Measurements from ENCODE around the gene B4GALT4. TPM values are rescaled to one million over a fixed set of nuclear protein-coding genes. Genes with fewer than 3 reads are reported as not detected.

The B4GALT4 gene
- total and polyA plus RNA-seq, 2 donors (not counting 3 experiments of a cell fraction or from before 2014, with no cell fraction given): 3.7 to 7.1 TPM

GRCh38 chr3:119279101-119279554, 38.5 kb upstream of the B4GALT4 start:
- H3K27ac ChIP-seq (ENCODE audit: insufficient read depth, low read depth, low read length): peak overlapping the region; percentile 66
- no peak for TF ChIP-seq EZH2 (IDR thresholded peaks at IDR 0.05; ENCODE audit: borderline replicate concordance, low read depth, low read length, severe bottlenecking)
- TF ChIP-seq POLR2AphosphoS5 (IDR thresholded peaks at IDR 0.05; ENCODE audit: insufficient read depth, low read depth, low read length): no peak
- TF ChIP-seq, protein P1, sequence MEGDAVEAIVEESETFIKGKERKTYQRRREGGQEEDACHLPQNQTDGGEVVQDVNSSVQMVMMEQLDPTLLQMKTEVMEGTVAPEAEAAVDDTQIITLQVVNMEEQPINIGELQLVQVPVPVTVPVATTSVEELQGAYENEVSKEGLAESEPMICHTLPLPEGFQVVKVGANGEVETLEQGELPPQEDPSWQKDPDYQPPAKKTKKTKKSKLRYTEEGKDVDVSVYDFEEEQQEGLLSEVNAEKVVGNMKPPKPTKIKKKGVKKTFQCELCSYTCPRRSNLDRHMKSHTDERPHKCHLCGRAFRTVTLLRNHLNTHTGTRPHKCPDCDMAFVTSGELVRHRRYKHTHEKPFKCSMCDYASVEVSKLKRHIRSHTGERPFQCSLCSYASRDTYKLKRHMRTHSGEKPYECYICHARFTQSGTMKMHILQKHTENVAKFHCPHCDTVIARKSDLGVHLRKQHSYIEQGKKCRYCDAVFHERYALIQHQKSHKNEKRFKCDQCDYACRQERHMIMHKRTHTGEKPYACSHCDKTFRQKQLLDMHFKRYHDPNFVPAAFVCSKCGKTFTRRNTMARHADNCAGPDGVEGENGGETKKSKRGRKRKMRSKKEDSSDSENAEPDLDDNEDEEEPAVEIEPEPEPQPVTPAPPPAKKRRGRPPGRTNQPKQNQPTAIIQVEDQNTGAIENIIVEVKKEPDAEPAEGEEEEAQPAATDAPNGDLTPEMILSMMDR (IDR thresholded peaks at IDR 0.05; ENCODE audit: extremely low read depth in 1 of 2, insufficient read depth in 1 of 2, low read depth in 1 of 2, low read length in 2 of 2): no peak
- peak; percentile 47 for TF ChIP-seq POLR2A (IDR thresholded peaks at IDR 0.05; ENCODE audit: low read depth, low read length)
- dilution Hi-C loops (cut with MboI; ENCODE audit: extremely low pct_ligation_motif_present, low sequenced_read_pairs) (no loop called here), intact Hi-C loops (cut with micrococcal nuclease) (loop anchor here (1.0 to 10.0 kb wide), 5 partner anchors 15 to 276 kb away; partner anchors contain the start of genes ARHGAP31, CD80 and TIMMDC1)
- no peaks in the 10 kb centered on the region for H3K79me2 ChIP-seq (ENCODE audit: control insufficient read depth, insufficient read depth, low read length)
- peaks cover 17% of the 10 kb centered on the region for H3K4me1 ChIP-seq (ENCODE audit: control insufficient read depth, extremely low read depth, insufficient read depth, low read length)
- H3K27me3 ChIP-seq (ENCODE audit: control insufficient read depth in 2 of 2, insufficient read depth in 2 of 2, low read length in 2 of 2): no peaks in the 10 kb centered on the region
- no TSS peak for BruUV-seq (replicated peaks)
- no peaks in the 10 kb centered on the region for H3K9me3 ChIP-seq (replicated peaks; ENCODE audit: control insufficient read depth, insufficient read depth, low read length)
- no peaks in the 10 kb centered on the region for H3K9me1 ChIP-seq (replicated peaks; ENCODE audit: control insufficient read depth, extremely low read depth, insufficient read depth, low read length)
- FAIRE-seq (peak; percentile 88), DNase-seq (ENCODE audit: low read depth, low spot score) (peak; percentile 93)
- ChIA-PET POLR2A (interaction anchor here (1.0 kb wide), 1 partner anchor 16 kb away, joined by 4 read pairs; no protein-coding TSS in a partner anchor), CTCF (interaction anchor here (0.8 to 3.1 kb wide), 4 partner anchors 16 to 402 kb away, joined by 3 to 11 read pairs (median 4); partner anchors contain the start of gene ARHGAP31)
- peak overlapping the region; percentile 1 for H3K4me2 ChIP-seq (ENCODE audit: insufficient read depth, low read length)
- H4K20me1 ChIP-seq (replicated peaks; ENCODE audit: control insufficient read depth, extremely low read depth, insufficient read depth, low read length): no peaks in the 10 kb centered on the region
- no peaks in the 10 kb centered on the region for H3K36me3 ChIP-seq (ENCODE audit: control insufficient read depth in 2 of 2, extremely low read depth in 1 of 2, insufficient read depth in 2 of 2, low read length in 2 of 2)
- H3K9ac ChIP-seq (replicated peaks; ENCODE audit: extremely low read depth, insufficient read depth, low read length): peak overlapping the region; percentile 19
- no peak overlapping the region for H3K4me3 ChIP-seq (replicated peaks in 1 of 3; ENCODE audit: insufficient read depth in 1 of 3, low read depth in 1 of 3, low read length in 3 of 3)
- H2AFZ ChIP-seq (ENCODE audit: low read depth, low read length): peak overlapping the region; percentile 55

- dilution Hi-C loops (cut with MboI; ENCODE audit: extremely low pct_ligation_motif_present, low sequenced_read_pairs): no loop called here
- no peaks in the 10 kb centered on the region for H3K9me1 ChIP-seq (replicated peaks; ENCODE audit: control insufficient read depth, extremely low read depth, insufficient read depth, low read length)
- no peak overlapping the region for H3K27ac ChIP-seq (ENCODE audit: insufficient read depth, low read depth, low read length)
- H3K36me3 ChIP-seq (ENCODE audit: control insufficient read depth in 2 of 2, extremely low read depth in 1 of 2, insufficient read depth in 2 of 2, low read length in 2 of 2): no peaks in the 10 kb centered on the region
- TF ChIP-seq POLR2AphosphoS5 (IDR thresholded peaks at IDR 0.05; ENCODE audit: insufficient read depth, low read depth, low read length) (no peak), MYC (IDR thresholded peaks at IDR 0.05; ENCODE audit: low read depth, low read length) (no peak), EZH2 (IDR thresholded peaks at IDR 0.05; ENCODE audit: borderline replicate concordance, low read depth, low read length, severe bottlenecking) (no peak), FOS (IDR thresholded peaks at IDR 0.05; ENCODE audit: borderline replicate concordance, insufficient read depth, low read length) (no peak), JUN (IDR thresholded peaks at IDR 0.05; ENCODE audit: borderline replicate concordance, insufficient read depth, insufficient read length, low read depth) (no peak), POLR2A (IDR thresholded peaks at IDR 0.05; ENCODE audit: low read depth, low read length) (no peak), GATA2 (IDR thresholded peaks at IDR 0.05; ENCODE audit: insufficient read depth, insufficient read length, low read depth, low read length) (no peak)
- TF ChIP-seq, protein P1 (IDR thresholded peaks at IDR 0.05; ENCODE audit: extremely low read depth in 1 of 2, insufficient read depth in 1 of 2, low read depth in 1 of 2, low read length in 2 of 2): no peak
- TF ChIP-seq, protein P2, sequence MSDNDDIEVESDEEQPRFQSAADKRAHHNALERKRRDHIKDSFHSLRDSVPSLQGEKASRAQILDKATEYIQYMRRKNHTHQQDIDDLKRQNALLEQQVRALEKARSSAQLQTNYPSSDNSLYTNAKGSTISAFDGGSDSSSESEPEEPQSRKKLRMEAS (IDR thresholded peaks at IDR 0.05; ENCODE audit: insufficient read depth, insufficient read length): no peak
- no peak overlapping the region for H3K9ac ChIP-seq (replicated peaks; ENCODE audit: extremely low read depth, insufficient read depth, low read length)
- no peak for DNase-seq (ENCODE audit: low read depth, low spot score)
- H4K20me1 ChIP-seq (replicated peaks; ENCODE audit: control insufficient read depth, extremely low read depth, insufficient read depth, low read length): no peaks in the 10 kb centered on the region
- no peak overlapping the region for H3K4me3 ChIP-seq (replicated peaks in 1 of 3; ENCODE audit: insufficient read depth in 1 of 3, low read depth in 1 of 3, low read length in 3 of 3)
- intact Hi-C loops (cut with micrococcal nuclease): loop anchor here (10.0 kb wide), 1 partner anchor 278 kb away; the partner anchor contains the start of gene CD80
- BruUV-seq (replicated peaks): no TSS peak
- FAIRE-seq: no peak
- ChIA-PET POLR2A (no interaction called here), CTCF (interaction anchor here (1.1 to 5.0 kb wide), 9 partner anchors 30 to 165 kb away, joined by 3 to 51 read pairs (median 4); no protein-coding TSS in a partner anchor)
- H3K9me3 ChIP-seq (replicated peaks; ENCODE audit: control insufficient read depth, insufficient read depth, low read length): no peaks in the 10 kb centered on the region
- no peaks in the 10 kb centered on the region for H3K27me3 ChIP-seq (ENCODE audit: control insufficient read depth in 2 of 2, insufficient read depth in 2 of 2, low read length in 2 of 2)
- no peaks in the 10 kb centered on the region for H3K79me2 ChIP-seq (ENCODE audit: control insufficient read depth, insufficient read depth, low read length)
- H3K4me2 ChIP-seq (ENCODE audit: insufficient read depth, low read length): no peak overlapping the region
- peak overlapping the region; percentile 35 for H2AFZ ChIP-seq (ENCODE audit: low read depth, low read length)
- peaks cover 17% of the 10 kb centered on the region for H3K4me1 ChIP-seq (ENCODE audit: control insufficient read depth, extremely low read depth, insufficient read depth, low read length)
Observed at GRCh38 chr3:119276680-119277079, 36.0 kb upstream of the B4GALT4 start.
